ENCODE results near the gene RIBC2. TPM values are rescaled to one million over a fixed set of nuclear protein-coding genes. Genes with fewer than 3 reads are reported as not detected.

The RIBC2 gene
- total and polyA plus RNA-seq, 2 of the 13 experiments (the other 11 are each of a cell fraction or from before 2014, with no cell fraction given), result 0.55 TPM; not detected in 1

DNA sequence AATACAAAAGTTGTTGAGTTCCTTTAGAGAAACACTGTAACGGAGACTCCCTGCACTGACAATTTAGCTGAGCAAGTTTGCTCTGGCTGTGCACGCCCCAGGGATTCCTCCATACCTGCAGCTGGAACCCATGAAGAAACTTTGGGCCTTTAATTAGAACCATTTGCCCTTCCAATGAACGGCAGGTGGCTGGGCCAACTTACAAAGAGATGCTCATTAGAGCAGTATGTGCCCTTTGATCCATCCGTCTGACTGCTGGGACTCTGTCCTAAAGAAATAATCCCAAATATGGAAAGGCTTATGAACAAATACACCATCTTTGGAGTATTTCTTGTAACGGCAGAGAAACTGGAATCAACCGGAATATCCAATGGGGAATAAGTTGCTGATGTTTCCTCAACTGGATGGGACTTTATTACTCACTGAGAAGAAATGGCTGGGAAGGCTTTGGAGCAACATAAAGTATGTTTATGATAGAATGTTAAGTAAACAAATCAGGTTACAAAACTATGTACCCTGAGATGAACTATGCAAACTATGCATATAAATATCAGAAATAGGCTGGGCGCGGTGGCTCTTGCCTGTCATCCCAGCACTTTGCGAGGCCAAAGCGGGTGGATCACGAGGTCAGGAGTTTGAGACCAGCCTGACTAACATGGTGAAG is 64.7 kb downstream of the RIBC2 start (continued):
- TF ChIP-seq ZNF776 (CRISPR knock-in tag; IDR thresholded peaks at IDR 0.05) (no peak), HNF4A (CRISPR knock-in tag; IDR thresholded peaks at IDR 0.05) (peak; percentile 66), ZBTB1 (CRISPR knock-in tag; IDR thresholded peaks at IDR 0.05; ENCODE audit: borderline replicate concordance) (no peak), WIZ (CRISPR knock-in tag; IDR thresholded peaks at IDR 0.05) (no peak), ZNF670 (CRISPR knock-in tag; IDR thresholded peaks at IDR 0.05; ENCODE audit: borderline replicate concordance) (no peak), TRIM24 (CRISPR knock-in tag; IDR thresholded peaks at IDR 0.05) (no peak), MAFK (conservative IDR thresholded peaks at IDR 0.05 in 1 of 2, IDR thresholded peaks at IDR 0.05 in 1 of 2; ENCODE audit: low read length in 2 of 2) (no peak), STAG1 (CRISPR knock-in tag; IDR thresholded peaks at IDR 0.05) (0 out of 2 replicates have a peak, but pooled peaks have one; percentile 9), PPARG (CRISPR knock-in tag; conservative IDR thresholded peaks at IDR 0.05) (0 out of 2 replicates have a peak, but pooled peaks have one; percentile 7), ZNF607 (CRISPR knock-in tag; IDR thresholded peaks at IDR 0.05; ENCODE audit: borderline replicate concordance) (no peak), ZMYM3 (CRISPR knock-in tag; IDR thresholded peaks at IDR 0.05) (peak; percentile 65; the same call in 1 of the 2 replicates), PCBP2 (optimal IDR thresholded peaks at IDR 0.05; ENCODE audit: low read depth, low read length, poor library complexity, severe bottlenecking) (no peak)
- TF ChIP-seq, protein P1, sequence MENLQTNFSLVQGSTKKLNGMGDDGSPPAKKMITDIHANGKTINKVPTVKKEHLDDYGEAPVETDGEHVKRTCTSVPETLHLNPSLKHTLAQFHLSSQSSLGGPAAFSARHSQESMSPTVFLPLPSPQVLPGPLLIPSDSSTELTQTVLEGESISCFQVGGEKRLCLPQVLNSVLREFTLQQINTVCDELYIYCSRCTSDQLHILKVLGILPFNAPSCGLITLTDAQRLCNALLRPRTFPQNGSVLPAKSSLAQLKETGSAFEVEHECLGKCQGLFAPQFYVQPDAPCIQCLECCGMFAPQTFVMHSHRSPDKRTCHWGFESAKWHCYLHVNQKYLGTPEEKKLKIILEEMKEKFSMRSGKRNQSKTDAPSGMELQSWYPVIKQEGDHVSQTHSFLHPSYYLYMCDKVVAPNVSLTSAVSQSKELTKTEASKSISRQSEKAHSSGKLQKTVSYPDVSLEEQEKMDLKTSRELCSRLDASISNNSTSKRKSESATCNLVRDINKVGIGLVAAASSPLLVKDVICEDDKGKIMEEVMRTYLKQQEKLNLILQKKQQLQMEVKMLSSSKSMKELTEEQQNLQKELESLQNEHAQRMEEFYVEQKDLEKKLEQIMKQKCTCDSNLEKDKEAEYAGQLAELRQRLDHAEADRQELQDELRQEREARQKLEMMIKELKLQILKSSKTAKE (CRISPR knock-in tag; IDR thresholded peaks at IDR 0.05; ENCODE audit: borderline replicate concordance), result no peak
- TF ChIP-seq, protein P2, sequence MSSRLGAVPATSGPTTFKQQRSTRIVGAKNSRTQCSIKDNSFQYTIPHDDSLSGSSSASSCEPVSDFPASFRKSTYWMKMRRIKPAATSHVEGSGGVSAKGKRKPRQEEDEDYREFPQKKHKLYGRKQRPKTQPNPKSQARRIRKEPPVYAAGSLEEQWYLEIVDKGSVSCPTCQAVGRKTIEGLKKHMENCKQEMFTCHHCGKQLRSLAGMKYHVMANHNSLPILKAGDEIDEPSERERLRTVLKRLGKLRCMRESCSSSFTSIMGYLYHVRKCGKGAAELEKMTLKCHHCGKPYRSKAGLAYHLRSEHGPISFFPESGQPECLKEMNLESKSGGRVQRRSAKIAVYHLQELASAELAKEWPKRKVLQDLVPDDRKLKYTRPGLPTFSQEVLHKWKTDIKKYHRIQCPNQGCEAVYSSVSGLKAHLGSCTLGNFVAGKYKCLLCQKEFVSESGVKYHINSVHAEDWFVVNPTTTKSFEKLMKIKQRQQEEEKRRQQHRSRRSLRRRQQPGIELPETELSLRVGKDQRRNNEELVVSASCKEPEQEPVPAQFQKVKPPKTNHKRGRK (CRISPR knock-in tag; IDR thresholded peaks at IDR 0.05), result no peak
- TF ChIP-seq, protein P3, sequence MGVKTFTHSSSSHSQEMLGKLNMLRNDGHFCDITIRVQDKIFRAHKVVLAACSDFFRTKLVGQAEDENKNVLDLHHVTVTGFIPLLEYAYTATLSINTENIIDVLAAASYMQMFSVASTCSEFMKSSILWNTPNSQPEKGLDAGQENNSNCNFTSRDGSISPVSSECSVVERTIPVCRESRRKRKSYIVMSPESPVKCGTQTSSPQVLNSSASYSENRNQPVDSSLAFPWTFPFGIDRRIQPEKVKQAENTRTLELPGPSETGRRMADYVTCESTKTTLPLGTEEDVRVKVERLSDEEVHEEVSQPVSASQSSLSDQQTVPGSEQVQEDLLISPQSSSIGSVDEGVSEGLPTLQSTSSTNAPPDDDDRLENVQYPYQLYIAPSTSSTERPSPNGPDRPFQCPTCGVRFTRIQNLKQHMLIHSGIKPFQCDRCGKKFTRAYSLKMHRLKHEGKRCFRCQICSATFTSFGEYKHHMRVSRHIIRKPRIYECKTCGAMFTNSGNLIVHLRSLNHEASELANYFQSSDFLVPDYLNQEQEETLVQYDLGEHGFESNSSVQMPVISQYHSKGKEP (CRISPR knock-in tag; IDR thresholded peaks at IDR 0.05), result no peak
- TF ChIP-seq, protein P4, sequence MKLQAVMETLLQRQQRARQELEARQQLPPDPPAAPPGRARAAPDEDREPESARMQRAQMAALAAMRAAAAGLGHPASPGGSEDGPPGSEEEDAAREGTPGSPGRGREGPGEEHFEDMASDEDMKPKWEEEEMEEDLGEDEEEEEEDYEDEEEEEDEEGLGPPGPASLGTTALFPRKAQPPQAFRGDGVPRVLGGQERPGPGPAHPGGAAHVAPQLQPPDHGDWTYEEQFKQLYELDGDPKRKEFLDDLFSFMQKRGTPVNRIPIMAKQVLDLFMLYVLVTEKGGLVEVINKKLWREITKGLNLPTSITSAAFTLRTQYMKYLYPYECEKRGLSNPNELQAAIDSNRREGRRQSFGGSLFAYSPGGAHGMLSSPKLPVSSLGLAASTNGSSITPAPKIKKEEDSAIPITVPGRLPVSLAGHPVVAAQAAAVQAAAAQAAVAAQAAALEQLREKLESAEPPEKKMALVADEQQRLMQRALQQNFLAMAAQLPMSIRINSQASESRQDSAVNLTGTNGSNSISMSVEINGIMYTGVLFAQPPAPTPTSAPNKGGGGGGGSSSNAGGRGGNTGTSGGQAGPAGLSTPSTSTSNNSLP (IDR thresholded peaks at IDR 0.05; ENCODE audit: low read depth, low read length), result peak; percentile 64
- TF ChIP-seq, protein P5, sequence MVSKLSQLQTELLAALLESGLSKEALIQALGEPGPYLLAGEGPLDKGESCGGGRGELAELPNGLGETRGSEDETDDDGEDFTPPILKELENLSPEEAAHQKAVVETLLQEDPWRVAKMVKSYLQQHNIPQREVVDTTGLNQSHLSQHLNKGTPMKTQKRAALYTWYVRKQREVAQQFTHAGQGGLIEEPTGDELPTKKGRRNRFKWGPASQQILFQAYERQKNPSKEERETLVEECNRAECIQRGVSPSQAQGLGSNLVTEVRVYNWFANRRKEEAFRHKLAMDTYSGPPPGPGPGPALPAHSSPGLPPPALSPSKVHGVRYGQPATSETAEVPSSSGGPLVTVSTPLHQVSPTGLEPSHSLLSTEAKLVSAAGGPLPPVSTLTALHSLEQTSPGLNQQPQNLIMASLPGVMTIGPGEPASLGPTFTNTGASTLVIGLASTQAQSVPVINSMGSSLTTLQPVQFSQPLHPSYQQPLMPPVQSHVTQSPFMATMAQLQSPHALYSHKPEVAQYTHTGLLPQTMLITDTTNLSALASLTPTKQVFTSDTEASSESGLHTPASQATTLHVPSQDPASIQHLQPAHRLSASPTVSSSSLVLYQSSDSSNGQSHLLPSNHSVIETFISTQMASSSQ (IDR thresholded peaks at IDR 0.05; ENCODE audit: low read depth), result no peak
- TF ChIP-seq, protein P5 (CRISPR knock-in tag; IDR thresholded peaks at IDR 0.05; ENCODE audit: borderline replicate concordance), result no peak

Data from HepG2 (cell line).